Transverse colon (tissue), 4 donors: ENCODE measurements around the gene BPIFB1.

Source experiments
- POLR2A ChIP-seq: fragments of 450-650 bp; IDR thresholded peaks from one replicate; pipeline ENCODE4 v1.6.1; 2016; ENCODE audit warnings: antibody characterized with exemption, mild to moderate bottlenecking, moderate library complexity
- POLR2AphosphoS5 ChIP-seq, 3 donors: sonication (generic); formaldehyde crosslinking; IDR thresholded peaks; one replicate each; pipeline ENCODE4 v1.6.1; 2016; ENCODE audit warnings: antibody characterized with exemption in 3 of 3
- TF ChIP-seq, protein P1 (sequence below), 5 experiments: fragments of 200-600 bp in 3 of 5; fragments of 450-650 bp in 2 of 5; sonication (generic) in 3 of 5; IDR thresholded peaks; 1 replicate in 2 of 5; 2 replicates in 3 of 5; pipeline ENCODE4 v1.5.1; 2016 to 2017; ENCODE audit warnings: antibody characterized with exemption in 5 of 5, inconsistent platforms in 3 of 5, mild to moderate bottlenecking in 2 of 5, moderate library complexity in 1 of 5

DNA sequence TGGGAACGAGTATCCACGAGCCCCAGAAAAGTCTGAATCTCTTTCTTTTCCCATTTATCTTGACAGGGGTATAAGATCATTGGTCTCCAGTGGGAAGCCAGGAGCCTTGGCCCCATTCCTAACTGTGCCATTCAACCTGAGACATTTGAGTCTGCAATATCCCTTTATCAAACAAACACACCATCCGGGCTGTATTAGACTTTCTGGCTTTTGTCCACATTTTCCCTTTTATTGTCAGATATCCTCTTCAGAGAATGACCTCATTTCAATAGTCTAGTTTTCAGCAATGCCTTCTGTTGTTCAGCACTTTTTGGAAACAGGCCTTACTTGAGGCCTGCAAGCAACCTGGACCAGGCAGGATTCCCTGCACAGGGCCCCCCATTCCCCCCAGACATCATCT lies 31.5 kb upstream of the BPIFB1 start:
- TF ChIP-seq POLR2AphosphoS5 (IDR thresholded peaks at IDR 0.05) (no peak), POLR2A (no peak)
- TF ChIP-seq, protein P1, sequence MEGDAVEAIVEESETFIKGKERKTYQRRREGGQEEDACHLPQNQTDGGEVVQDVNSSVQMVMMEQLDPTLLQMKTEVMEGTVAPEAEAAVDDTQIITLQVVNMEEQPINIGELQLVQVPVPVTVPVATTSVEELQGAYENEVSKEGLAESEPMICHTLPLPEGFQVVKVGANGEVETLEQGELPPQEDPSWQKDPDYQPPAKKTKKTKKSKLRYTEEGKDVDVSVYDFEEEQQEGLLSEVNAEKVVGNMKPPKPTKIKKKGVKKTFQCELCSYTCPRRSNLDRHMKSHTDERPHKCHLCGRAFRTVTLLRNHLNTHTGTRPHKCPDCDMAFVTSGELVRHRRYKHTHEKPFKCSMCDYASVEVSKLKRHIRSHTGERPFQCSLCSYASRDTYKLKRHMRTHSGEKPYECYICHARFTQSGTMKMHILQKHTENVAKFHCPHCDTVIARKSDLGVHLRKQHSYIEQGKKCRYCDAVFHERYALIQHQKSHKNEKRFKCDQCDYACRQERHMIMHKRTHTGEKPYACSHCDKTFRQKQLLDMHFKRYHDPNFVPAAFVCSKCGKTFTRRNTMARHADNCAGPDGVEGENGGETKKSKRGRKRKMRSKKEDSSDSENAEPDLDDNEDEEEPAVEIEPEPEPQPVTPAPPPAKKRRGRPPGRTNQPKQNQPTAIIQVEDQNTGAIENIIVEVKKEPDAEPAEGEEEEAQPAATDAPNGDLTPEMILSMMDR (IDR thresholded peaks at IDR 0.05), result no peak
